Dendritic cell treated with granulocyte-macrophage colony-stimulating factor and Interleukin-4, amounts not matched to agents 40 ng/mL and 50 ng/mL, for 4 days (primary cell): Measurements from ENCODE around the gene SPRYD7.

Source experiments
- H3K27ac Mint-ChIP-seq: one replicate; pipeline ENCODE4 v1.8.0; 2022; ENCODE audit warnings: mild to moderate bottlenecking, mixed read lengths
- H3K27me3 Mint-ChIP-seq: one replicate; pipeline ENCODE4 v1.8.0; 2022; ENCODE audit warnings: mild to moderate bottlenecking, mixed read lengths
- H3K36me3 Mint-ChIP-seq: one replicate; pipeline ENCODE4 v1.8.0; 2022; ENCODE audit warnings: low read depth, mixed read lengths
- H3K4me1 Mint-ChIP-seq: one replicate; pipeline ENCODE4 v1.8.0; 2022; ENCODE audit warnings: low read depth, mixed read lengths
- H3K4me3 Mint-ChIP-seq: one replicate; pipeline ENCODE4 v1.8.0; 2022; ENCODE audit warnings: mild to moderate bottlenecking, moderate library complexity, mixed read lengths
- H3K9me3 Mint-ChIP-seq: one replicate; pipeline ENCODE4 v1.8.0; 2022; ENCODE audit warnings: mixed read lengths
- intact Hi-C: fragments of 100-400 bp; cut with micrococcal nuclease; formaldehyde crosslinking; loops from one replicate; pipeline ENCODE4 v1.15.0; 2022

The SPRYD7 gene

DNA sequence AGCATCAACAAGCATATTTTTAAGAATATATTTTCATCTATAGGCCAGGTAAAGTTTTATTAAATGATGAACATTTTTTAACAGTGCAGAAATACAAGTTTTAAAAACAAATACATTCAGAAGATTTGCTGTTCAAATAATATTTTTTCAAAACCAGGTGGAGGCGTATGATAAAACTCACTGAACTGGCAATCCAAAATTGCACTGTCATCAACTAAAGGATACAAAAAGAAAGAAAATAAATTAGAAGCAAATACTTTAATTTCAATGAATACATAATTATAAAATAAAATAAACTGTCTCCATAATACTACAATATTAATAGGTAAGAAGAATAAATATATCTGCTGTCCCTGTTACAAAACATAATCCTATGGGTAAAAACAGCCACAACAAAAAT is 21.2 kb downstream of the SPRYD7 start:
- no peaks in the 10 kb centered on the region for H3K4me1 Mint-ChIP-seq
- H3K9me3 Mint-ChIP-seq: no peaks in the 10 kb centered on the region
- no peak overlapping the region for H3K4me3 Mint-ChIP-seq
- intact Hi-C loops: no loop called here
- peaks cover 71% of the 10 kb centered on the region for H3K36me3 Mint-ChIP-seq
- no peak overlapping the region for H3K27ac Mint-ChIP-seq
- no peaks in the 10 kb centered on the region for H3K27me3 Mint-ChIP-seq

DNA sequence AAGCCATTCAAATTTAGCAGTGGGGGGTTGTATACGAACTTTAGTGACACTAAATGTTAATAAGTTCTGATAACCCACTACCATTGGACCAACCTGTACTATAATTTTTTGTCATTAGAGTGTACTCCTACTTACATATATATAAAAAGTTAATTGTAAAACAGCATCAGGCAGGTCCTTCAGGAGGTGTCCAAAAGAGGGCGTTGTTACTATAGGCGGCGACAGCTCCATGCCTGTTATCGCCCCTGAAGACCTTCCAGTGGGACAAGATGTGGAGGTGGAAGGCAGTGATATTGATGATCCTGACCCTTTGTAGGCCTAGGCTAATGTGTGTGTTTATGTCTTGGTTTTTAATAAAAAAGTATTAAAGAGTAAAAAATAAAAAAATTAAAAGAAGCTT is 27.5 kb downstream of the SPRYD7 start:
- intact Hi-C loops: no loop called here
- H3K4me3 Mint-ChIP-seq: no peak overlapping the region
- H3K27me3 Mint-ChIP-seq: no peaks in the 10 kb centered on the region
- peaks cover 21% of the 10 kb centered on the region for H3K36me3 Mint-ChIP-seq
- no peaks in the 10 kb centered on the region for H3K9me3 Mint-ChIP-seq
- H3K4me1 Mint-ChIP-seq: no peaks in the 10 kb centered on the region
- H3K27ac Mint-ChIP-seq: no peak overlapping the region

GRCh38 chr13:49904729-49905456 is 31.2 kb downstream of the SPRYD7 start:
- Mint-ChIP-seq H3K4me1 (no peaks in the 10 kb centered on the region), H3K9me3 (no peaks in the 10 kb centered on the region), H3K4me3 (no peak overlapping the region), H3K27me3 (peaks cover 1% of the 10 kb centered on the region), H3K27ac (no peak overlapping the region), H3K36me3 (no peaks in the 10 kb centered on the region)
- intact Hi-C loops: no loop called here

DNA sequence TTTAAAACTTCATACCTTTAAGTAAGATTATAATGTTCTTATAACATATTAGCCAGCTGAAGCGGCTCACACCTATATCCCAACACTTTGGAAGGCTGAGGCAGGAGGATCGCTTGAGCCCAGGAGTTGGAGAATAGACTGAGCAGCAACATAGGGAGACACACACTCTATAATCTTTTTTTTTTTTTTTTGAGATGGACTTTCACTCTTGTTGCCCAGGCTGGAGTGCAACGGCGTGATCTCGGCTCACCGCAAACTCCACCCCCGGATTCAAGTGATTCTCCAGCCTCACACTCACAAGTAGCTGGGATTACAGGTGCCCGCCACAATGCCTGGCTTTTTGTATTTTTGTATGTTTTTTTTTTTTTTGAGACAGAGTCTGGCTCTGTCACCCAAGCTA is 37.3 kb downstream of the SPRYD7 start:
- Mint-ChIP-seq H3K4me1 (no peaks in the 10 kb centered on the region), H3K9me3 (no peaks in the 10 kb centered on the region), H3K27ac (no peak overlapping the region), H3K4me3 (no peak overlapping the region), H3K36me3 (no peaks in the 10 kb centered on the region), H3K27me3 (peaks cover 1% of the 10 kb centered on the region)
- intact Hi-C loops: no loop called here

GRCh38 chr13:49897713-49898112 is 38.4 kb downstream of the SPRYD7 start:
- no peaks in the 10 kb centered on the region for H3K4me1 Mint-ChIP-seq
- H3K36me3 Mint-ChIP-seq: no peaks in the 10 kb centered on the region
- H3K9me3 Mint-ChIP-seq: no peaks in the 10 kb centered on the region
- no peak overlapping the region for H3K27ac Mint-ChIP-seq
- no peak overlapping the region for H3K4me3 Mint-ChIP-seq
- intact Hi-C loops: no loop called here
- H3K27me3 Mint-ChIP-seq: peaks cover 1% of the 10 kb centered on the region

- Mint-ChIP-seq H3K9me3 (no peaks in the 10 kb centered on the region), H3K36me3 (no peaks in the 10 kb centered on the region), H3K4me3 (no peak overlapping the region), H3K27ac (no peak overlapping the region), H3K4me1 (no peaks in the 10 kb centered on the region), H3K27me3 (peaks cover 1% of the 10 kb centered on the region)
- intact Hi-C loops: no loop called here
These were observed 40.3 kb downstream of the SPRYD7 start for GRCh38 chr13:49895826-49896225.

GRCh38 chr13:49893591-49893990 is 42.5 kb downstream of the SPRYD7 start:
- no peaks in the 10 kb centered on the region for H3K4me1 Mint-ChIP-seq

DNA sequence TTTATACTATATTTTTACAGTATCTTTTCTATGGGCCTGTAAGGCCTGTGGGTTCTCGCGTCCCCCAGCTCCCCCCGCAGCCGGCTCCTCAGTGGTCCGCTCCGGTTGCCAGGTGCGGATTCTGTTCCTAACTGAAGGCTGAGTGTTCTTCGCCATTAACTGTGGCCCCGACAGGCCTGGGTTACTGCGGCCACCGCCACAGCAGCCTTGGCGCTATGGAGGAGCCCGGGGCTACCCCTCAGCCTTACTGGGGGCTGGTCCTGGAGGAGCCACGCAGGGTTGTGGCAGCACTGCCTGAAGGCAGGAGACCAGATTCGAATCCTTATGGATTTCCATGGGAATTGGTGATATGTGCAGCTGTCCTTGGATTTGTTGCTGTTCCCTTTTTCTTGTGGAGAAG is 45.8 kb downstream of the SPRYD7 start:
- peaks cover 1% of the 10 kb centered on the region for H3K27me3 Mint-ChIP-seq
- H3K9me3 Mint-ChIP-seq: peaks cover 8% of the 10 kb centered on the region
- H3K4me3 Mint-ChIP-seq: no peak overlapping the region
- H3K36me3 Mint-ChIP-seq: no peaks in the 10 kb centered on the region
- no peaks in the 10 kb centered on the region for H3K4me1 Mint-ChIP-seq
- intact Hi-C loops: no loop called here
- no peak overlapping the region for H3K27ac Mint-ChIP-seq

More at GRCh38 chr13:49893591-49893990, 42.5 kb downstream of the SPRYD7 start:
- Mint-ChIP-seq H3K36me3 (no peaks in the 10 kb centered on the region), H3K27me3 (peaks cover 1% of the 10 kb centered on the region), H3K9me3 (peaks cover 7% of the 10 kb centered on the region), H3K4me3 (no peak overlapping the region), H3K27ac (no peak overlapping the region)
- intact Hi-C loops: no loop called here

- no peaks in the 10 kb centered on the region for H3K4me1 Mint-ChIP-seq
- intact Hi-C loops: no loop called here
- peaks cover 4% of the 10 kb centered on the region for H3K27me3 Mint-ChIP-seq
- no peak overlapping the region for H3K4me3 Mint-ChIP-seq
- peaks cover 79% of the 10 kb centered on the region for H3K9me3 Mint-ChIP-seq
- H3K27ac Mint-ChIP-seq: no peak overlapping the region
- H3K36me3 Mint-ChIP-seq: no peaks in the 10 kb centered on the region
These were observed 57.5 kb downstream of the SPRYD7 start for GRCh38 chr13:49878682-49879081.

GRCh38 chr13:49877629-49878218 is 58.4 kb downstream of the SPRYD7 start:
- Mint-ChIP-seq H3K4me3 (no peak overlapping the region), H3K27me3 (peaks cover 3% of the 10 kb centered on the region), H3K9me3 (peaks cover 75% of the 10 kb centered on the region), H3K27ac (no peak overlapping the region), H3K4me1 (no peaks in the 10 kb centered on the region), H3K36me3 (no peaks in the 10 kb centered on the region)
- intact Hi-C loops: no loop called here

- H3K27ac Mint-ChIP-seq: no peak overlapping the region
These were observed 61.7 kb downstream of the SPRYD7 start for GRCh38 chr13:49874430-49874829.

DNA sequence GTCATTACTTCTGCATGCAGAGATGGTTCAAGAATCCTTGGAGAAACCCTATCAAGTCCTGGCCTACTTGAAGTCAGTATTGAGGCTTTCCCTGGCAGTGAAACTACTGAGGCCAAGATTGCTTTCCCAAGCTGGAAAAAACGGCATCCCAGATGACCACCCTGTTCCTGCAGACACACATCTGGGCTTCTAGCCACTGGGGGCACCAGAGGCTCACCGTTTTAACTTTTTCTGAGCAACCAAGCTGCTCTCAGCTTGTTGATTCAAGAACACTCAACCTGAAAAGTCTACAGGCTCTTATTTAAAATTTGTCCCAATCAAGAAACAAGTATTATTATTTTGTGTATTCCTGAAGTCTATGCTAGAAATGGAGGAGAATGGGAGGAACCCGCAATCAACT is 66.6 kb downstream of the SPRYD7 start:
- Mint-ChIP-seq H3K36me3 (no peaks in the 10 kb centered on the region), H3K9me3 (peaks cover 13% of the 10 kb centered on the region), H3K27me3 (no peaks in the 10 kb centered on the region), H3K27ac (no peak overlapping the region), H3K4me1 (no peaks in the 10 kb centered on the region), H3K4me3 (no peak overlapping the region)
- intact Hi-C loops: no loop called here

More at GRCh38 chr13:49874430-49874829, 61.7 kb downstream of the SPRYD7 start:
- no peak overlapping the region for H3K4me3 Mint-ChIP-seq
- no peaks in the 10 kb centered on the region for H3K36me3 Mint-ChIP-seq
- H3K4me1 Mint-ChIP-seq: no peaks in the 10 kb centered on the region
- H3K27me3 Mint-ChIP-seq: no peaks in the 10 kb centered on the region
- intact Hi-C loops: no loop called here
- peaks cover 49% of the 10 kb centered on the region for H3K9me3 Mint-ChIP-seq

DNA sequence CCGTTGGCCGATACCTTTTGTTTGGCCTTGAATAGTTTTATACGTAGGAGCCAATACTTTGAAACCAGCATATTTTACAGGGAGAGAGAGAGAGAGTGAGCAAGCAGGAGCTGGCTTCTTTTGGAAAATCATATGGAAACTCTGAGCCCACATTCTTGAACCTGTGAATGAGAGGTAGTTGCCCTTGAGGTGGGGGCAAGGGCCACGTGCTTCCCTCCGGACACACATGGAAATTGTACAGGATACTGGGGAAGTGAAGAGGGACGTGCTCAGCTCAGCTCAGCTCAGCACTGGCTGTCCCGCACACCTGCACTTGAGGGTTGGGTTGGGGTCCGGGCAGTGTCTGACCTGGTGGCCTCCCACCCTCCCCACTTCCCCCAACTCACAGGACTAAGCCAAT is 68.3 kb downstream of the SPRYD7 start:
- no peaks in the 10 kb centered on the region for H3K27me3 Mint-ChIP-seq
- no peaks in the 10 kb centered on the region for H3K4me1 Mint-ChIP-seq
- intact Hi-C loops: no loop called here
- no peak overlapping the region for H3K27ac Mint-ChIP-seq
- H3K36me3 Mint-ChIP-seq: no peaks in the 10 kb centered on the region
- peaks cover 7% of the 10 kb centered on the region for H3K9me3 Mint-ChIP-seq
- no peak overlapping the region for H3K4me3 Mint-ChIP-seq

DNA sequence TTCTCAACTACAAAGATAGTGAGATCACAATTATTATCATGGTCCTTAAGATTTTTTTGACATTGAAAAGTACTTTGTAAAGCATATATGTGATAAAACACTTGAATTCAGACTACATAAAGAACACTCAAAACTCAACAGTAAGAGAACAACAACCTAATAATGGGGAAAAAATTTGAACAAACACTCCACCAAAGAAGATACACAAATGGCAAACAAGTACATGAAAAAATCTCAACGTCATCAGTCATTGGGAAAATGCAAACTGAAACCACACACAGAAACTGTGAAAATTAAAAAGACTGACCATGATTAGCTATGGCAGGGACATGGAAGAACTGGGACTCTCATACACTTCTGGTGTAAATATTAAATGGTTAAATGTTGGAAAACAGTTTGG is 70.9 kb downstream of the SPRYD7 start:
- H3K9me3 Mint-ChIP-seq: no peaks in the 10 kb centered on the region
- no peak overlapping the region for H3K27ac Mint-ChIP-seq
- H3K27me3 Mint-ChIP-seq: no peaks in the 10 kb centered on the region
- intact Hi-C loops: no loop called here
- no peaks in the 10 kb centered on the region for H3K4me1 Mint-ChIP-seq
- H3K4me3 Mint-ChIP-seq: no peak overlapping the region
- H3K36me3 Mint-ChIP-seq: no peaks in the 10 kb centered on the region

DNA sequence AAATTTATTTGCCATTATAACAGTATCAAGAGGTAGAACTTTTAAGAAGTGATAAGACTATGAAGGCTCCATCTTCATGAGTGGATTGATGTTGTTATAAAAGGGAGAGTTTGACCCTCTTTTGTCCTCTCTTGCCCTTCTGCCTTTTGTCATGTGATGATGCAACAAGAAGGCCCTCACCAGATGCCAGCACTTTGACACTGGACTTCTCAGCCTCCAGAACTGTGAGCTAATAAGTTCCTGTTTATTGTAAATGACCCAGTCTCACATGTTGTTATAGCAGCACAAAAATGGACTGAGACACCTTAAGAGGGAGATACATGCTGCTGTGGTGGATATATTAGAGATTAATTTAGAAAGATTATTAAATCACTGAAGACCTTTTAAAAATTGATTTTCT is 71.6 kb downstream of the SPRYD7 start:
- Mint-ChIP-seq H3K27me3 (no peaks in the 10 kb centered on the region), H3K4me1 (no peaks in the 10 kb centered on the region), H3K27ac (no peak overlapping the region), H3K9me3 (no peaks in the 10 kb centered on the region), H3K4me3 (no peak overlapping the region), H3K36me3 (no peaks in the 10 kb centered on the region)
- intact Hi-C loops: no loop called here
